AG20443 (cell line): ENCODE data around the gene B3GLCT.
"Not testable (repeated sequence)": the region's sequence is repeated elsewhere in the genome, so short reads cannot be mapped to it uniquely, and the experiment has no call there.

Experiments
- DNase-seq: peaks from one replicate; pipeline ENCODE4 v3.0.0; 2012; ENCODE audit warnings: low spot score, mixed read lengths

Gene B3GLCT

GRCh38 chr13:31278869-31279268 lies 79.1 kb downstream of the B3GLCT start:
- DNase-seq: no peak

- no peak for DNase-seq
Observed at GRCh38 chr13:31282741-31283455, 83.1 kb downstream of the B3GLCT start.

- no peak for DNase-seq
Observed at GRCh38 chr13:31286930-31287329, 87.2 kb downstream of the B3GLCT start.

GRCh38 chr13:31301119-31301518 lies 101.3 kb downstream of the B3GLCT start:
- DNase-seq: no peak

GRCh38 chr13:31310356-31310755 lies 110.6 kb downstream of the B3GLCT start:
- DNase-seq: no peak

- no peak for DNase-seq
Observed at GRCh38 chr13:31310786-31311185, 111.0 kb downstream of the B3GLCT start.

GRCh38 chr13:31311921-31312320 lies 112.1 kb downstream of the B3GLCT start:
- no peak for DNase-seq

GRCh38 chr13:31314961-31315360 lies 115.2 kb downstream of the B3GLCT start:
- DNase-seq: no peak

GRCh38 chr13:31320946-31321345 lies 121.2 kb downstream of the B3GLCT start:
- no peak for DNase-seq

- no peak for DNase-seq
Observed at GRCh38 chr13:31321457-31321856, 121.7 kb downstream of the B3GLCT start.

- peak; percentile 39 for DNase-seq
Observed at GRCh38 chr13:31322026-31322425, 122.3 kb downstream of the B3GLCT start.

GRCh38 chr13:31322702-31323405 lies 123.1 kb downstream of the B3GLCT start:
- no peak for DNase-seq

GRCh38 chr13:31327182-31327860 lies 127.5 kb downstream of the B3GLCT start:
- DNase-seq: no peak

- DNase-seq: no peak
Observed at GRCh38 chr13:31328549-31329235, 128.9 kb downstream of the B3GLCT start.

GRCh38 chr13:31330236-31330635 lies 130.5 kb downstream of the B3GLCT start:
- no peak for DNase-seq

GRCh38 chr13:31331068-31331467 lies 131.3 kb downstream of the B3GLCT start:
- DNase-seq: no peak

- no peak for DNase-seq
Observed at GRCh38 chr13:31334547-31334946, 134.8 kb downstream of the B3GLCT start.

GRCh38 chr13:31334994-31335557 lies 135.3 kb downstream of the B3GLCT start:
- no peak for DNase-seq

GRCh38 chr13:31339616-31340015 lies 139.8 kb downstream of the B3GLCT start:
- not testable (repeated sequence) for DNase-seq

GRCh38 chr13:31340848-31341247 lies 141.1 kb downstream of the B3GLCT start:
- not testable (repeated sequence) for DNase-seq

- no peak for DNase-seq
Observed at GRCh38 chr13:31346891-31347290, 147.1 kb downstream of the B3GLCT start.

- DNase-seq: no peak
Observed at GRCh38 chr13:31349156-31349555, 149.4 kb downstream of the B3GLCT start.
